ENCODE data around the gene SLC25A46. TPM values are rescaled to one million over a fixed set of nuclear protein-coding genes. Genes with fewer than 3 reads are reported as not detected.
A peak's percentile ranks its signal among the peaks of the same experiment; 100 is the strongest.
"Not testable (repeated sequence)": the region's sequence is repeated elsewhere in the genome, so short reads cannot be mapped to it uniquely, and the experiment has no call there.

SLC25A46 gene
- total RNA-seq: 98.1 and 100 TPM in 2 replicates

DNA sequence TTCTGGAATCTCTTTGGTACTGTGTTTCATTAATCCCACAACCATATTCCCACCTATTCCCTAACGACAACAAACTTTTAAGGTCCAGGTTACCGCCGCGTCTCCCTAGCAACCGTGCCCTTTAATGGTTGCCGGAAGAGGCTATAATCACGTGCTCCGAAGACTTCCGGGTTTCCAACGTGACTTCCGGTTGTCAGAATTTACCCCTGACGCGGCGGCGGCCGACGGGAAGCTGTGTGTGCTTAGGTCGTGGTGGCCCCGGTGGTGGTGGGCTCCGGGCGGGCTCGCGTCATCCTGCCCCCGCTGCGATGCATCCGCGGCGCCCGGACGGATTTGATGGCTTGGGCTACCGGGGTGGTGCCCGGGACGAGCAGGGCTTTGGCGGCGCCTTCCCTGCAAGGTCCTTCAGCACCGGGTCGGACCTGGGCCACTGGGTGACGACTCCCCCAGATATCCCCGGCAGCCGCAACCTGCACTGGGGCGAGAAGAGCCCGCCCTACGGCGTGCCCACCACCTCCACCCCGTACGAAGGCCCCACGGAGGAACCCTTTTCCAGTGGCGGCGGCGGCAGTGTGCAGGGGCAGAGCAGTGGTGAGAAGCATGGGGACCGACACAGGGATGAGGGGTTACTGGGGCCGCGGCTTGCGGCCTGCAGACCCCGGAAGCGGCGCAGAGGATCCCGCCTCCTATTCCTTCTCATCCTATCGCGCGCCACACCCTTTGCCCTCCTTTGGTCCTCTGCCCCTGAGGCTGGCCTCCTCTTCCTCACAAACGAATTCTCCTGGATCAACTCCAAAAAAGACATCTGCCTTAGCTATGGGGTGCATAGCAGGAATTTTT lies at the start of gene SLC25A46:
TSS of gene SLC25A46 (plus strand) at position 196 of the 840 bp plus-strand sequence. CDS start at position 309, 113 bp downstream.
- Histone ChIP-seq H3K4me3 (ENCODE audit: insufficient read depth, low read length) (peak within 1 kb of the TSS; percentile 89), H3K4me1 (ENCODE audit: insufficient read depth, low read length) (peaks cover 12% of the 10 kb centered on the region), H3K27me3 (ENCODE audit: insufficient read depth, low read length) (no peaks in the 10 kb centered on the region), H3K4me2 (ENCODE audit: insufficient read depth, low read length) (peak within 1 kb of the TSS; percentile 97), H3K9me3 (ENCODE audit: low read depth, low read length) (no peaks in the 10 kb centered on the region), H2AFZ (ENCODE audit: low read length) (peak within 1 kb of the TSS; percentile 98), H3K36me3 (ENCODE audit: insufficient read depth, low read length) (no peaks in the 10 kb centered on the region), H3K27ac (ENCODE audit: low read depth, low read length) (peak within 1 kb of the TSS; percentile 72), H3K79me2 (ENCODE audit: insufficient read depth, low read length) (peaks cover 27% of the 10 kb centered on the region), H4K20me1 (ENCODE audit: insufficient read depth, low read length) (no peaks in the 10 kb centered on the region)
- DNase-seq (ENCODE audit: insufficient read length, low spot score, missing footprints): peak; percentile 91
- TF ChIP-seq CTCF (IDR thresholded peaks at IDR 0.05; ENCODE audit: extremely low read depth, low read depth, low read length): no peak

DNA sequence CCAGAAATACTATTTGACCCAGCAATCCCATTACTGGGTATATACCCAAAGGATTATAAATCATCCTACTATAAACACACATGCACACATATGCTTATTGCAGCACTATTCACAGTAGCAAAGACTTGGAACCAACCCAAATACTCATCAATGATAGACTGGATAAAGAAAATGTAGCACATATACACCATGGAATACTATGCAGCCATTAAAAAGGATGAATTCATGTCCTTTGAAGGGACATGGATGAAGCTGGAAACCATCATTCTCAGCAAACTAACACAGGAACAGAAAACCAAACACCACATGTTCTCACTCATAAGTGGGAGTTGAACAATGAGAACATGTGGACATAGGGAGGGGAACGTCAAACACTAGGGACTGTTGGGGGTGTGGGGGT lies 48.2 kb upstream of the SLC25A46 start:
- not testable (repeated sequence) for H2AFZ ChIP-seq (ENCODE audit: low read length); H3K4me1 ChIP-seq (ENCODE audit: insufficient read depth, low read length); H3K9me3 ChIP-seq (ENCODE audit: low read depth, low read length); H4K20me1 ChIP-seq (ENCODE audit: insufficient read depth, low read length); H3K4me3 ChIP-seq (ENCODE audit: insufficient read depth, low read length); H3K4me2 ChIP-seq (ENCODE audit: insufficient read depth, low read length); H3K27ac ChIP-seq (ENCODE audit: low read depth, low read length); H3K27me3 ChIP-seq (ENCODE audit: insufficient read depth, low read length); DNase-seq (ENCODE audit: insufficient read length, low spot score, missing footprints); H3K36me3 ChIP-seq (ENCODE audit: insufficient read depth, low read length); H3K79me2 ChIP-seq (ENCODE audit: insufficient read depth, low read length)

GRCh38 chr5:110692669-110693068 lies 46.1 kb upstream of the SLC25A46 start:
- H3K4me1 ChIP-seq (ENCODE audit: insufficient read depth, low read length); DNase-seq (ENCODE audit: insufficient read length, low spot score, missing footprints); H3K4me3 ChIP-seq (ENCODE audit: insufficient read depth, low read length); H3K4me2 ChIP-seq (ENCODE audit: insufficient read depth, low read length); H3K27me3 ChIP-seq (ENCODE audit: insufficient read depth, low read length); H3K36me3 ChIP-seq (ENCODE audit: insufficient read depth, low read length); H3K9me3 ChIP-seq (ENCODE audit: low read depth, low read length); H4K20me1 ChIP-seq (ENCODE audit: insufficient read depth, low read length); H2AFZ ChIP-seq (ENCODE audit: low read length); H3K27ac ChIP-seq (ENCODE audit: low read depth, low read length); H3K79me2 ChIP-seq (ENCODE audit: insufficient read depth, low read length): not testable (repeated sequence)

DNA sequence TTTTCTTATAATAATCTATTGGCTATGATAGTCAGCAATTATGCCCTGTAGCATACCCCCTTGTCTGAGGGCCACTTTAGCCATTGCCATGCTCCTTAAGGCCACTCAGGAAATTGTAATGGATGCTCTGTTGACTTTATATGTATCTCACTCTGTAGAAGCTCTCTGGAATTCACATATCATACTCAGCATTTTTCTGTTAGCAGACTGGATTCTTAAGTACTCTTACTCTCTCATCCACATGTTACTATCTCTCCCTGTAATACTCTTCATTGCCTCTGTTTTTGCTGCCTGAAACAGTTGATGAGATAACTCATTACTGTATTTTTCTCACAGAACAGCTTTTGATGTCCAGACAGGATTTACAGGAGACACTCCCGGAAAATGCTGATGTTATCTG lies 36.5 kb upstream of the SLC25A46 start:
- no peak overlapping the region for H3K4me3 ChIP-seq (ENCODE audit: insufficient read depth, low read length)
- H3K27me3 ChIP-seq (ENCODE audit: insufficient read depth, low read length): no peaks in the 10 kb centered on the region
- DNase-seq (ENCODE audit: insufficient read length, low spot score, missing footprints): no peak
- no peaks in the 10 kb centered on the region for H3K4me1 ChIP-seq (ENCODE audit: insufficient read depth, low read length)
- no peak overlapping the region for H3K27ac ChIP-seq (ENCODE audit: low read depth, low read length)
- no peak for TF ChIP-seq CTCF (IDR thresholded peaks at IDR 0.05; ENCODE audit: extremely low read depth, low read depth, low read length)
- H2AFZ ChIP-seq (ENCODE audit: low read length): no peak overlapping the region
- H3K9me3 ChIP-seq (ENCODE audit: low read depth, low read length): no peaks in the 10 kb centered on the region
- H4K20me1 ChIP-seq (ENCODE audit: insufficient read depth, low read length): no peaks in the 10 kb centered on the region
- H3K79me2 ChIP-seq (ENCODE audit: insufficient read depth, low read length): no peaks in the 10 kb centered on the region
- no peak overlapping the region for H3K4me2 ChIP-seq (ENCODE audit: insufficient read depth, low read length)
- H3K36me3 ChIP-seq (ENCODE audit: insufficient read depth, low read length): no peaks in the 10 kb centered on the region

DNA sequence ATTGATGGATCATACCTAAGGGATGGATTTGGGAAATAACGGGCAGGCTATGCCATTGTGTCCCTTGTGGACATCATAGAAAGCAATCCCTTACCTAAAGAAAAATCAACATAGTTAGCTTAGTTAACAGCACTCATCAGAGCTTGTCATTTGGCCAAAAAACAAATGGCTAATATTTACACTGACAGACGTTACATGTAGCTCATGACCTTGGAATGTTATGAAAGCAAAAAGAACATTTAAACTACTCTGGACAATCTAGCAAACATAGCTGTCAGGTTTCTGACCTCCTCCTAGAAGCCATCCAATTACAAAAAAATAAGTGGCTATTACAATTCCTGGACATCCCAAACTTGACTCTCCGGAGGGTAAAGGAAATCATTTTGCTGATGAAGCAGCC lies 36.1 kb upstream of the SLC25A46 start:
- Histone ChIP-seq H2AFZ (ENCODE audit: low read length) (no peak overlapping the region), H3K4me3 (ENCODE audit: insufficient read depth, low read length) (no peak overlapping the region), H3K4me2 (ENCODE audit: insufficient read depth, low read length) (no peak overlapping the region), H3K79me2 (ENCODE audit: insufficient read depth, low read length) (no peaks in the 10 kb centered on the region), H3K27me3 (ENCODE audit: insufficient read depth, low read length) (no peaks in the 10 kb centered on the region), H4K20me1 (ENCODE audit: insufficient read depth, low read length) (no peaks in the 10 kb centered on the region), H3K36me3 (ENCODE audit: insufficient read depth, low read length) (no peaks in the 10 kb centered on the region), H3K27ac (ENCODE audit: low read depth, low read length) (no peak overlapping the region), H3K9me3 (ENCODE audit: low read depth, low read length) (no peaks in the 10 kb centered on the region), H3K4me1 (ENCODE audit: insufficient read depth, low read length) (no peaks in the 10 kb centered on the region)
- no peak for TF ChIP-seq CTCF (IDR thresholded peaks at IDR 0.05; ENCODE audit: extremely low read depth, low read depth, low read length)
- DNase-seq (ENCODE audit: insufficient read length, low spot score, missing footprints): no peak
